ENCODE results near the gene ZFHX3. TPM values are rescaled to one million over a fixed set of nuclear protein-coding genes. Genes with fewer than 3 reads are reported as not detected.

ZFHX3 gene
- total RNA-seq, 2 donors from 2014 or later, result 0.79 to 2.2 TPM

- Histone ChIP-seq H3K27me3 (ENCODE audit: control insufficient read depth, insufficient read depth, low read length, poor library complexity, severe bottlenecking) (peaks cover 8% of the 10 kb centered on the region), H3K27ac (ENCODE audit: low read depth, low read length) (no peak overlapping the region), H3K36me3 (ENCODE audit: control insufficient read depth, insufficient read depth, low read length) (no peaks in the 10 kb centered on the region), H3K9me3 (ENCODE audit: control insufficient read depth, low read length) (no peaks in the 10 kb centered on the region), H3K9ac (ENCODE audit: extremely low read depth, low read length, poor library complexity, severe bottlenecking) (no peak overlapping the region), H3K4me3 (ENCODE audit: low read length) (no peak overlapping the region), H3K4me1 (ENCODE audit: control insufficient read depth, insufficient read depth, low read length) (no peaks in the 10 kb centered on the region)
- Mint-ChIP-seq H3K27me3 (ENCODE audit: insufficient read depth) (no peaks in the 10 kb centered on the region), H3K4me1 (peaks cover 16% of the 10 kb centered on the region), H3K9me3 (no peaks in the 10 kb centered on the region), H3K4me3 (no peak overlapping the region), H3K36me3 (ENCODE audit: low read depth) (no peaks in the 10 kb centered on the region), H3K27ac (no peak overlapping the region)
- WGBS, 2 experiments (ENCODE audit: insufficient coverage in 1 of 2, insufficient read length in 1 of 2), result 95 to 100% methylated on average over 1 of the region's 1 CpG
- no peak for TF ChIP-seq CTCF (conservative IDR thresholded peaks at IDR 0.05)
- DNase-seq, result no peak
Measured at GRCh38 chr16:72808754-72809153, 239.2 kb downstream of the ZFHX3 start.

GRCh38 chr16:72807245-72807644, 240.7 kb downstream of the ZFHX3 start:
- H3K9ac ChIP-seq (ENCODE audit: extremely low read depth, low read length, poor library complexity, severe bottlenecking), result no peak overlapping the region

GRCh38 chr16:72805486-72805885, 242.4 kb downstream of the ZFHX3 start:
- DNase-seq, result no peak
- H3K4me1 ChIP-seq (ENCODE audit: control insufficient read depth, insufficient read depth, low read length), result no peaks in the 10 kb centered on the region
- H3K4me3 ChIP-seq (ENCODE audit: low read length), result no peak overlapping the region
- no peak overlapping the region for H3K27ac Mint-ChIP-seq
- peaks cover 9% of the 10 kb centered on the region for H3K4me1 Mint-ChIP-seq
- no peak overlapping the region for H3K4me3 Mint-ChIP-seq
- no peaks in the 10 kb centered on the region for H3K9me3 Mint-ChIP-seq
- no peak overlapping the region for H3K9ac ChIP-seq (ENCODE audit: extremely low read depth, low read length, poor library complexity, severe bottlenecking)
- no peaks in the 10 kb centered on the region for H3K36me3 Mint-ChIP-seq (ENCODE audit: low read depth)
- WGBS, 2 experiments (ENCODE audit: insufficient coverage in 1 of 2, insufficient read length in 1 of 2), result 90 to 100% methylated on average over 2 to 3 of the region's 3 CpGs
- no peaks in the 10 kb centered on the region for H3K9me3 ChIP-seq (ENCODE audit: control insufficient read depth, low read length)
- H3K27me3 ChIP-seq (ENCODE audit: control insufficient read depth, insufficient read depth, low read length, poor library complexity, severe bottlenecking), result no peaks in the 10 kb centered on the region
- TF ChIP-seq CTCF (conservative IDR thresholded peaks at IDR 0.05), result no peak
- H3K27ac ChIP-seq (ENCODE audit: low read depth, low read length), result no peak overlapping the region
- H3K27me3 Mint-ChIP-seq (ENCODE audit: insufficient read depth), result no peaks in the 10 kb centered on the region
- H3K36me3 ChIP-seq (ENCODE audit: control insufficient read depth, insufficient read depth, low read length), result no peaks in the 10 kb centered on the region

More at GRCh38 chr16:72807245-72807644, 240.7 kb downstream of the ZFHX3 start:
- H3K9me3 ChIP-seq (ENCODE audit: control insufficient read depth, low read length), result no peaks in the 10 kb centered on the region
- Mint-ChIP-seq H3K9me3 (no peaks in the 10 kb centered on the region), H3K4me1 (peaks cover 9% of the 10 kb centered on the region), H3K27me3 (ENCODE audit: insufficient read depth) (no peaks in the 10 kb centered on the region), H3K27ac (no peak overlapping the region), H3K36me3 (ENCODE audit: low read depth) (no peaks in the 10 kb centered on the region), H3K4me3 (no peak overlapping the region)
- WGBS, 2 experiments (ENCODE audit: insufficient coverage in 1 of 2, insufficient read length in 1 of 2), result 60 to 78% methylated on average over 1 to 2 of the region's 3 CpGs
- H3K27me3 ChIP-seq (ENCODE audit: control insufficient read depth, insufficient read depth, low read length, poor library complexity, severe bottlenecking), result peaks cover 8% of the 10 kb centered on the region
- no peaks in the 10 kb centered on the region for H3K4me1 ChIP-seq (ENCODE audit: control insufficient read depth, insufficient read depth, low read length)
- no peak for TF ChIP-seq CTCF (conservative IDR thresholded peaks at IDR 0.05)
- H3K27ac ChIP-seq (ENCODE audit: low read depth, low read length), result peak overlapping the region; percentile 45
- no peak for DNase-seq
- no peak overlapping the region for H3K4me3 ChIP-seq (ENCODE audit: low read length)
- H3K36me3 ChIP-seq (ENCODE audit: control insufficient read depth, insufficient read depth, low read length), result no peaks in the 10 kb centered on the region
